Measurements from ENCODE around the gene POU2F3. TPM values are rescaled to one million over a fixed set of nuclear protein-coding genes. Genes with fewer than 3 reads are reported as not detected.
A peak's percentile ranks its signal among the peaks of the same experiment; 100 is the strongest.

The POU2F3 gene
- total RNA-seq, 2 donors from 2014 or later: 0.77 to 1.5 TPM

DNA sequence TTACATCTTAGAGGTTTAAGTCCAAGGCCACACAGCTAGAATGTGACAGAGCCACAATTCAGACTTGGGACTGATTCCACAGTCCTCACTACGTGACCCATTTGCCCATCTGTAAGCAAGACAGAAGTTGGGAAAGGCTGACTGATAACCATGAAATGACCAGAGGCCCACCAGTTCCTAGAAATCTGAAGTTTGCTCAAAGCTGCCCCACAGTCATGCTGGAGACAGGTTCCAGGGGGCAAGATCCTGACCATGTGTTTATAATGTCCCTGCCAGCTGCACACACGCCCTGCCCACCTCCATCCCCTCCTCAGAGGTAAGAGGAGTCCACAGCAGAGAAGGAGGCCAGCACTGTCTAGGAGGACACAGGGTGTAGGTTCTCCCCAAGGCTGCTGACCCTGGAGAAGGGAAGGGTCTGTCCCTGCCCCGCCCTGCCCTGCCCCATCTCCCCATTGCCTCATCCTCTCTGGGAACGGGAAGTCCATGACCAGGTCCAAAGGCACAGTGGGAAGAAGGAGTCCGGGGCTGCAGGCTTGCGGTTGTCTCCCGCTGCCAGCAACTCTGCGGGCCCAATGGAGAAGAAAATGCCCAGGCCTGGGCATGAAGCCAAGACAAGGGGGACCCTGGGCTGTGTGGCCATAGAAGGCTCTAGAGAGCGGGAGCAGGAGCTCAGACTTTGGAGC, 41.0 kb upstream of the POU2F3 start:
- Histone ChIP-seq H3K4me3 (no peak overlapping the region), H3K9ac (ENCODE audit: low read depth in 2 of 2, low read length in 2 of 2) (peak overlapping the region in 1 of 2 donors; percentile 35), H3K27me3 (no peaks in the 10 kb centered on the region), H3K9me3 (no peaks in the 10 kb centered on the region), H3K36me3 (no peaks in the 10 kb centered on the region), H3K4me1 (peaks cover 4% of the 10 kb centered on the region), H3K27ac (no peak overlapping the region)
- no peak for DNase-seq
- TF ChIP-seq, protein P1, sequence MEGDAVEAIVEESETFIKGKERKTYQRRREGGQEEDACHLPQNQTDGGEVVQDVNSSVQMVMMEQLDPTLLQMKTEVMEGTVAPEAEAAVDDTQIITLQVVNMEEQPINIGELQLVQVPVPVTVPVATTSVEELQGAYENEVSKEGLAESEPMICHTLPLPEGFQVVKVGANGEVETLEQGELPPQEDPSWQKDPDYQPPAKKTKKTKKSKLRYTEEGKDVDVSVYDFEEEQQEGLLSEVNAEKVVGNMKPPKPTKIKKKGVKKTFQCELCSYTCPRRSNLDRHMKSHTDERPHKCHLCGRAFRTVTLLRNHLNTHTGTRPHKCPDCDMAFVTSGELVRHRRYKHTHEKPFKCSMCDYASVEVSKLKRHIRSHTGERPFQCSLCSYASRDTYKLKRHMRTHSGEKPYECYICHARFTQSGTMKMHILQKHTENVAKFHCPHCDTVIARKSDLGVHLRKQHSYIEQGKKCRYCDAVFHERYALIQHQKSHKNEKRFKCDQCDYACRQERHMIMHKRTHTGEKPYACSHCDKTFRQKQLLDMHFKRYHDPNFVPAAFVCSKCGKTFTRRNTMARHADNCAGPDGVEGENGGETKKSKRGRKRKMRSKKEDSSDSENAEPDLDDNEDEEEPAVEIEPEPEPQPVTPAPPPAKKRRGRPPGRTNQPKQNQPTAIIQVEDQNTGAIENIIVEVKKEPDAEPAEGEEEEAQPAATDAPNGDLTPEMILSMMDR (IDR thresholded peaks at IDR 0.05): no peak
- intact Hi-C loops (cut with DNase I): no loop called here

DNA sequence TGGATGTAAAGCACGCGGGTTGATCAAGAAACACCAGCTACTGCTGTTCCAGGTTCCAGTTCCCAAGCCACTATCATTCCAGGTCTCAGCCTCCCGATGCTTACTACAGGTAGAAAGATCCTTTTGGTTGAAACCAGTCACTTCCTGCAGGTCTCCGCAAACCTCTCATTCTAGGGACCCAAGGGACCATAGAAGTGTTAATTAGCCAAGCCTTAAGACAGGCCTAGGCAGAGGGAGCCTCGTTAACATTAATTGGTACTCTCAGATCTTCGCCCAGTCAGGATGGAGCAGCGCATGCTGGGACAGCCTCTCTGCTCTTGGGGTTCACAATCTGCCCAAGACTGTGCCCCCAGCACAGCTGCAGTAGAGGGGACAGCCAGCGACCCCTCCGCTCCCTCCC, 40.3 kb upstream of the POU2F3 start:
- no peaks in the 10 kb centered on the region for H3K27me3 ChIP-seq
- H3K9me3 ChIP-seq: no peaks in the 10 kb centered on the region
- intact Hi-C loops (cut with DNase I): no loop called here
- no peaks in the 10 kb centered on the region for H3K36me3 ChIP-seq
- H3K9ac ChIP-seq (ENCODE audit: low read depth in 2 of 2, low read length in 2 of 2): no peak overlapping the region
- no peak overlapping the region for H3K4me3 ChIP-seq
- TF ChIP-seq, protein P1 (IDR thresholded peaks at IDR 0.05): no peak
- DNase-seq: no peak
- peaks cover 4% of the 10 kb centered on the region for H3K4me1 ChIP-seq
- no peak overlapping the region for H3K27ac ChIP-seq

DNA sequence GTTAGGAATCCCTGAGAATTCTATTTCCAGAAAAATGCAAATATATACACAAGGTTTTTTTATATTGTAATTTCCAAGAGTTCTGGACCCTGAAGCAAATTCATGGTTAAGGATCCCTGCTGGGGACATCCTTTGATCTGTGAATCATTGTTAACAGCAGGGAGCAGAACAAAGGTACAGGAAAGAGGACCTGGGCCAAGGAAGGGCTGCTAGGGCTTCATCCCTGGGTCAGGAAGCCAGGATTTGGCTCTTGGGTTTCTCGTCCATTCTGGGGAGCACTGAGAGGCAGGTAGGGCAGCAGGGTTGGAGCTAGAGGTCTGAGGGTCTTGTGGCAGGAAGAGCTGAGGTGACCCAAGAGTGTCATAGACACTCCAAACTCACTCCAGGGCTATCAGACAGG, 39.3 kb upstream of the POU2F3 start:
- H3K27ac ChIP-seq: no peak overlapping the region
- H3K4me1 ChIP-seq: peaks cover 4% of the 10 kb centered on the region
- intact Hi-C loops (cut with DNase I): no loop called here
- H3K4me3 ChIP-seq: no peak overlapping the region
- H3K9me3 ChIP-seq: no peaks in the 10 kb centered on the region
- H3K9ac ChIP-seq (ENCODE audit: low read depth in 2 of 2, low read length in 2 of 2): no peak overlapping the region
- DNase-seq: no peak
- H3K27me3 ChIP-seq: no peaks in the 10 kb centered on the region
- no peaks in the 10 kb centered on the region for H3K36me3 ChIP-seq
- TF ChIP-seq, protein P1 (IDR thresholded peaks at IDR 0.05): no peak

DNA sequence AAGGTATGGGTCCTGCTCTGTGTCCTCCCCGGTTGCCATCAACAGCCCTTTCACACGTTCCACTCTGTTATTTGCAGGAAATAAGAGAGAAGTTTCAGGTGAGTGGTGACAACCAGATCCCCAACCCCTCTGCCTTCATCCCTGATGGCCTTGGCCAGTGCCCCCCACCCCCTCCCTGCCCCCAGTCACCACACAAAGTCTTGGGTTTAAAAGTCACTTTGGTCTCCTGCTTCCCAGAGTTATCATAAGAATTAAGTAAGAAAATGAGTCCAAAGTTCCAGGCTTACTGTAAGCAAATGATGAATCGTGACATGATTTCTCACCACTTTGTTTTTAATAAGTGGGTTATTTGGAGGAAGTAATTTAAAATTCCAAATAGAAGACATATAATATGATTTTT, 38.3 kb upstream of the POU2F3 start:
- Histone ChIP-seq H3K9me3 (no peaks in the 10 kb centered on the region), H3K36me3 (no peaks in the 10 kb centered on the region), H3K4me3 (no peak overlapping the region), H3K9ac (ENCODE audit: low read depth in 2 of 2, low read length in 2 of 2) (no peak overlapping the region), H3K27ac (no peak overlapping the region), H3K4me1 (peaks cover 4% of the 10 kb centered on the region), H3K27me3 (no peaks in the 10 kb centered on the region)
- no peak for DNase-seq
- intact Hi-C loops (cut with DNase I): no loop called here
- TF ChIP-seq, protein P1 (IDR thresholded peaks at IDR 0.05): no peak

DNA sequence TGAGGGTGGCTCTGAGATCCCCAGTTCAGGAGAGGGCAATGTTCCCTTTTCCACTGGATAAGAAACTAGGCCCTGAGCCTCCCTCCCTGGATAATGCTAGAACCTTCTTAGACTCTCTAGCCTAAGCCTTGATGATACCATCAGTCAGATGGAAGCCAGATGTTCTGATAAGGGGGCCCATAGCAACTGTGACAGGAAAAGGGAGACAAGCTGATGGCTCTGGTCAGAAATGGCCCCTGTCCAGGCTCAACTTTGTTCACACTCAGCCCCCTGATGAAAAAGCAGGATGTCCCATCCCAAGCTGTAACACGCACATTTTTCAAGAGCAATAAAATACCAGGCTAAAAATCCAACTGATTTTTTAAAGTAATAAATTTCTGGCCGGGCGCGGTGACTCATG, 36.3 kb upstream of the POU2F3 start:
- no peaks in the 10 kb centered on the region for H3K9me3 ChIP-seq
- DNase-seq: no peak
- no peak overlapping the region for H3K27ac ChIP-seq
- H3K36me3 ChIP-seq: no peaks in the 10 kb centered on the region
- H3K9ac ChIP-seq (ENCODE audit: low read depth in 2 of 2, low read length in 2 of 2): no peak overlapping the region
- no peak overlapping the region for H3K4me3 ChIP-seq
- intact Hi-C loops (cut with DNase I): no loop called here
- H3K4me1 ChIP-seq: peaks cover 6% of the 10 kb centered on the region
- no peaks in the 10 kb centered on the region for H3K27me3 ChIP-seq
- TF ChIP-seq, protein P1 (IDR thresholded peaks at IDR 0.05): no peak
